Thyroid gland (tissue), 4 donors: Measurements from ENCODE around the gene P3R3URF.

ENCODE experiments used
- POLR2A ChIP-seq, 2 donors: fragments of 450-650 bp; IDR thresholded peaks; one replicate each; pipeline ENCODE4 v1.6.1; 2017; ENCODE audit warnings: antibody characterized with exemption in 2 of 2, mild to moderate bottlenecking in 2 of 2, moderate library complexity in 1 of 2
- TF ChIP-seq, protein P1 (sequence below), 6 experiments: fragments of 200-600 bp in 3 of 6; fragments of 450-650 bp in 3 of 6; sonication (generic) in 3 of 6; IDR thresholded peaks; one replicate each; pipeline ENCODE4 v1.5.1; 2016 to 2019; ENCODE audit warnings: antibody characterized with exemption in 6 of 6, mild to moderate bottlenecking in 2 of 6, inconsistent platforms in 1 of 6, moderate library complexity in 1 of 6

DNA sequence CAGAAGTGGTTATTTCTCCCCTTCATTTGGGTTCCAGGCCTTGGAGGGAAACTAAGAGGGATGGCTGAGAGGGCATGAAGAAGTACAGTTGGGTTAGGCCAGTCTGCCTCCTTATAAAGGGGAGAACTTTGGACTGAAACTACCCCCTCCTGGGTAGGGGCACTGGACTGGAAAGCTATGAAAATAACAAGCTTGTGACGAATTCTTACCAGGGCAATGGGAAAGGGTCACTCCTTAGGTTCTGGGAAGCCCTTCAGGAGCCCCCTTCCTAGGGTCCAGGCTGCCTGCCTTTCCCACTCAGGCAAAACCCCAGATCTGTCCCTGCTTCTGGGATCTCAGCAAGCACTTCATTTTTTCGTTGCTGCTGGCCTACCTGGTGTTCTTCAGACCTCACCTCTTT lies 9.8 kb upstream of the P3R3URF start:
- TF ChIP-seq, protein P1, sequence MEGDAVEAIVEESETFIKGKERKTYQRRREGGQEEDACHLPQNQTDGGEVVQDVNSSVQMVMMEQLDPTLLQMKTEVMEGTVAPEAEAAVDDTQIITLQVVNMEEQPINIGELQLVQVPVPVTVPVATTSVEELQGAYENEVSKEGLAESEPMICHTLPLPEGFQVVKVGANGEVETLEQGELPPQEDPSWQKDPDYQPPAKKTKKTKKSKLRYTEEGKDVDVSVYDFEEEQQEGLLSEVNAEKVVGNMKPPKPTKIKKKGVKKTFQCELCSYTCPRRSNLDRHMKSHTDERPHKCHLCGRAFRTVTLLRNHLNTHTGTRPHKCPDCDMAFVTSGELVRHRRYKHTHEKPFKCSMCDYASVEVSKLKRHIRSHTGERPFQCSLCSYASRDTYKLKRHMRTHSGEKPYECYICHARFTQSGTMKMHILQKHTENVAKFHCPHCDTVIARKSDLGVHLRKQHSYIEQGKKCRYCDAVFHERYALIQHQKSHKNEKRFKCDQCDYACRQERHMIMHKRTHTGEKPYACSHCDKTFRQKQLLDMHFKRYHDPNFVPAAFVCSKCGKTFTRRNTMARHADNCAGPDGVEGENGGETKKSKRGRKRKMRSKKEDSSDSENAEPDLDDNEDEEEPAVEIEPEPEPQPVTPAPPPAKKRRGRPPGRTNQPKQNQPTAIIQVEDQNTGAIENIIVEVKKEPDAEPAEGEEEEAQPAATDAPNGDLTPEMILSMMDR (IDR thresholded peaks at IDR 0.05) = no peak
- peak in 1 of 2 donors; percentile 41 for TF ChIP-seq POLR2A (IDR thresholded peaks at IDR 0.05)
